CD4-positive, alpha-beta T cell treated with Interleukin-2 at 100 ng/mL for 4 hours (primary cell): ENCODE results near the gene C16orf96.
"Not testable (repeated sequence)": the region's sequence is repeated elsewhere in the genome, so short reads cannot be mapped to it uniquely, and the experiment has no call there.

ENCODE experiments used
- DNase-seq: peaks from one replicate; pipeline ENCODE4 v3.0.0-alpha.2; 2020; ENCODE audit warnings: low spot score

Gene C16orf96

GRCh38 chr16:4566144-4566543, 10.0 kb downstream of the C16orf96 start:
- no peak for DNase-seq

GRCh38 chr16:4570086-4570485, 13.9 kb downstream of the C16orf96 start:
- no peak for DNase-seq

- no peak for DNase-seq
Observed at GRCh38 chr16:4570688-4571321, 14.7 kb downstream of the C16orf96 start.

- no peak for DNase-seq
Observed at GRCh38 chr16:4572715-4573114, 16.6 kb downstream of the C16orf96 start.

DNA sequence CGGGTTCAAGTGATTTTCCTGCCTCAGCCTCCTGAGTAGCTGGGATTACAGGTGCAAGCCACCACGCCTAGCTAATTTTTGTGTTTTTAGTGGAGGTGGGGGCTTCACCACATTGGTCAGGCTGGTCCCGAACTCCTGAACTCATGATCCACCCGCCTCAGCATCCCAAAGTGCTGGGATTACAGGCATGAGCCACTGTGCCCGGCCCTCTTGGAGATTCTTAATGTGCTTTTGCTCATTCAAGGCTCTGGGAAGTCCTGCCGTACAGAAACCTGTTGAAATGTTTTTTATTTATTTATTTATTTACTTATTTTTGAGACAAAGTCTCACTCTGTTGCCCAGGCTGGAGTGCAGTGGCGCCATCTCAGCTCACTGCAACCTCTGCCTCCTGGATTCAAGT, 17.8 kb downstream of the C16orf96 start:
- DNase-seq = not testable (repeated sequence)

DNA sequence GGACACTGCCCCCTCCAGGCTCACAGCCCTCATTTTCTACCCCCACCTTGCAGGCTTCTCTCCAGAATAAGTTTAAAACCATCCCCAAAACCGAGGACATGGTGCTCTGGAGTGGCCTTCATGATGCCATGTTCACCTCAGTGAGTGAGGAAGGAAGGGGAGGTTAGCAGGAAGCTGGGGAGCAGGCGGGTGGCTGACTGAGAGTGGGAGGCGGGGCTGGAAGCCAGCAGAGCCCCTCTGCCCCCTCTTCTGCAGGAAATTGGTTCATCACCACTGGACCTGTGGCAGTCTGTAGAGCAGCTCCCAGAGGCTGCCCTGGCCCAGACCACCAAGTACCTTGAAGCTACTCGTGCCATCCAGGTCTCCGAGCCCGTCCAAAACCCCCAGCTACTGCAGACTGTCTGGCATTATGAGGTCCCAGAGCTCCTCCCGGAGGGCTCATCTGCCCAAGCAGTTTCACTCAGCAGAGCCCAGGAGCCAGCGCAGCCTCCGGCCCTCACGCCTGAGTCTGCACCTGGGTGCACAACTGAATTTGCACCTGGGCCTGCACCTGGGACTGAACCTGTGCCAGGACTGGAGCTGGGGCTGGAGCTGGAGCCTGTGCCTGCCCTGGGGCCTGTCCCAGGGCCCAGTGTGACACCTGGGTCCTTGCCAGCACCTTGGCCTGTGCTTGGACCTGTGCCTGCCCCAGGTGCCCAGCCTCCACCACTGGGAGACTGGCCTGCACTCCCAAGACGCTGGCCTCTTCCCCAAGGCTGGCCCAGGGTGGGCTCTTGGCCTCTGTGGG, 19.0 kb downstream of the C16orf96 start:
- DNase-seq = no peak

GRCh38 chr16:4576008-4576407, 19.9 kb downstream of the C16orf96 start:
- no peak for DNase-seq

DNA sequence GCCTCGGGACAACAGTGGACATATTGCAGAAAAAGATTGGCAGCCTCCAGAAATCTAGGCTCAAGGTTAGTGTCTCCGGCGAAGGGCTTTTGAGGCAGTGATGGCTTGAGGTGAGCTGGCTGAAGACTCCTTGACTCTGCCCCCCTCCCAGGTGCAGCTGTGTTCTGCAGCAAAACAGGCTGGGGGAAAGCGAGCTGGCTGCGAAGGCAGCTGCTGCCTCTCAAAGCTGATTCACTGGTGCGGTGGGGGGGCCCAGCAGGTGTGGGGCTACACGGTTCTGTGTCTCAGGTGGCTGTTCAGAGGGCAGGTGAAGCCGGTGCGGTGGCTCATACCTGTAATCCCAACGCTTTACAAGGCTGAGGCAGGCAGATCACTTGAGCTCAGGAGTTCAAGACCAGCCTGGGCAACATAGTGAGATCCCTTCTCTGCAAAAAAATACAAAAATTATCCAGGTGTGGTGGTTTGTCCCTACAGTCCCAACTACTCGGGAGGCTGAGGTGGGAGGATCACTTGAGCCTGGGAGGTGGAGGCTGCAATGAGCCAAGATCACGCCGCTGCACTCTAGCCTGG, 22.9 kb downstream of the C16orf96 start:
- DNase-seq = no peak

DNA sequence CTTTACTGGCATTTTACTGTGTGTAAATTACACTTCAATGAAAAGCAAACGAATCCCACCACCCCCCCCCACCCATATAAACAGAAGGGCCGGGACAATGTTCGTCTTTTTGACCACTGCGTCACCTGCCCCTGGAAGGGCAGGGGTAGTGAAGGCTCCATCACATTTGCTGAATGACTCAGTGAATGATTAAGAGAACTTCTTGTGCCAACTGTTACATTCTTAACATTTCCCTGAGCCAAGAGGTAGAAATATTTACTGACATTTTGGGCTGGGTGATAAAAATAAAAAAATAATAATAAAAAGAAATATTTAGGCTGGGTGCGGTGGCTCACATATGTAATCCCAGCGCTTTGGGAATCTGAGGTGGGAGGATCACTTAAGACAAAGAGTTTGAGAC, 24.1 kb downstream of the C16orf96 start:
- no peak for DNase-seq

DNA sequence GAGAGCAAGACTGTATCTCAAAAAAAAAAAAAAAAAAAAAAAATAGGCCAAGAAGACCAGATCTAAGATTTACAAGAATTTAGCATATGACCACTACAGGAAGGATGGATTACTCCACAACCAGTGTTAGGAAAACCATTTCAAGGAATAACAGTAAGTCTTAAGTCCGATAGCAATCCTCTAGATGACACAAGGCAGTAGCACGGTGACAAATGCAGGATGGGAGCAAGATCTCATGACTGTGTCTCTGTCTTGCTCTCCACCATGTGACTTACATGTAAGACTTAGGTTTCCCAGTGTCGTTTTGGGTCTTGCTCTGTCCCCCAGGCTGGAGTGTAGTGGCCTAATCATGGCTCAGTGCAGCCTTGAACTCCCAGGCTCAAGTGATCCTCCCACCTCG, 27.8 kb downstream of the C16orf96 start:
- no peak for DNase-seq

- DNase-seq = no peak
Observed at GRCh38 chr16:4586291-4586690, 30.2 kb downstream of the C16orf96 start.

DNA sequence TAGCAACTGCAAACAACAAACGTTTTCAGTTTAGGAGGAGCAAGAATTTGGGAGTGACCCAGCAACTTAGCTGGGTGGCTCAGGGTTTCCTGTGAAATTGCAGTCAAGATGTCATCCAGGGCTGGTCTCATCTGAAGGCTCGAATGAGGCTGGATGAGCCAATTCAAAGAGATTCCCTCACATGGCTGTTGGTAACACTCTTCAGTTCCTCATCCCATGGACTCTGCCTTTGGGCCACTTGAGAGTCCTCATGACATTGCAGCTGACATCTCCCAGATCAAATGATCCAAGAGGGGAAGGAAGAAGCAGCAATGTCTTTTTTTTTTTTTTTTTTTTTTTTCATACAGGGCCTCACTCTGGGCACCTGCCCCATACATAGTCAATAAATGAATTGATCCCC, 32.2 kb downstream of the C16orf96 start:
- DNase-seq = no peak

DNA sequence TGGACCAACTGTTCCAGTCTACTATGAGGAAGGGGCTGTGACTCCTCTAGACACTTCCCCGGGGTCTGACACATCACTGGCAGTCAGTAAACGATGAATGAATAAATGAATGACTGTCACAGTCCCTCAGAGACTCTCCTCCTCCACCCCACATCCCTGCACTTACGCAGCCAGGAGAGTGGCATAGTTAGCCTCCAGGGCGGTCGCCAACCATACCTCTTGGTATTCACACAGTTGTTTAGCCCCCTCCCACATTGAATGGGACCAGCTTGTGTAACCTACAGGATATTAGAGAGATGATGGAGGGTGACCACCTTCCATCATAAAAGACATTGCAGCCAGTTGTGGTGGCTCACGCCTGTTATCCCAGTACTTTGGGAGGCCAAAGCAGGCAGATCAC, 32.8 kb downstream of the C16orf96 start:
- DNase-seq = no peak

DNA sequence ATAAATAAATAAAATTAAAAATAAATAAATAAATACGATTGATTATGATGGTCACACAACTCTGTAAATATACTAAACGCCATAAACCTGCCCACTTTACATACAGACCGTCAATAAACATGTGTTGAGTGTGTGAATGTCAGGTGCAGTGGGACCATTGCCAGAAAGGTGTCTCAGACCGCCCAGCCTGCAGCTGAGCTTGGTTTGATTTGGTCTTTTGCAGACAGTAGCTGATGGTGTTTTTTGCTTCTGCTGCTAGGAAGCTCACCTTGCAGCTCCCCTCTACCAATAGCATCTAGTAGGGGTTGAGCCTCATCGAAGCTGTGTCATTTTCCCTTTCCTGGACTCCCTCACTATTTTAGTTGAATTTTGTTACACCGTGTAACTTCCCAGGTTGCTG, 35.1 kb downstream of the C16orf96 start:
- DNase-seq = no peak

DNA sequence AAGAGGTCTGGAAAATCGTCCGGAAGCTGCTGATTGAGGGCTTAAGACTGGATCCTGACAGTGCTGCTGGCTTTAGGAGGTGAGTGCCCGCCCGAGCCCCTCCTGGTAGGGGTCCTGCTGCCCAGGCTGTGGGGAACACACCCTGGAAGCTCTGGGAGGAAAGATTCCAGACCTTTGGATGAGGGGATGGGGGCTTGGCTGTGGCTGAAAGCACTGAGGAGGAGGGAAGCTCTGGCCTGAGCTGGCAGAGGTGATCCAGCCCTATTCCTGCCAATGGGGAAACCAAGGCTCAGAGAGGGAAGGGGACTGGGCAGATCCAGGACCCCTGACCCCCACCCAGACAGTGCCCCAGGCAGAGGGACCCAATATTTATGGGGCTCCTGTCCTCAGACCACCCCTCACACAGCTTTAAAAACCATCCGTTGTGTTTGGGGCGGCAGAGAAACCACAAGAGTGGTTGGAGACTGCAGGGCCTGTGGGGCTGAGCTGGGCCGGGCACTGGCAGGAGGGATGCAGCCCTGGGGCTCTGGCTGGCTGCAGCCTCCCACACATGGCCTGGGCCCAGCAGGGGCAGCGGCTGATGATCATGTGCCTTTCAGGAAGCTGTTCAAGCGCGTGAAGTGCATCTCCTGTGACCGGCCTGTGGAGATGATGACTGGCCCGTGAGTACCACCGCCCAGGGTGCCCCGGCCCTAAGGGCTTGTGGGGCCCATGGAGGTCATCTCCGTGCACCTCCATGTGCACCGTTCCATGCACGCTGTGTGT, 35.7 kb downstream of the C16orf96 start:
- DNase-seq = no peak

DNA sequence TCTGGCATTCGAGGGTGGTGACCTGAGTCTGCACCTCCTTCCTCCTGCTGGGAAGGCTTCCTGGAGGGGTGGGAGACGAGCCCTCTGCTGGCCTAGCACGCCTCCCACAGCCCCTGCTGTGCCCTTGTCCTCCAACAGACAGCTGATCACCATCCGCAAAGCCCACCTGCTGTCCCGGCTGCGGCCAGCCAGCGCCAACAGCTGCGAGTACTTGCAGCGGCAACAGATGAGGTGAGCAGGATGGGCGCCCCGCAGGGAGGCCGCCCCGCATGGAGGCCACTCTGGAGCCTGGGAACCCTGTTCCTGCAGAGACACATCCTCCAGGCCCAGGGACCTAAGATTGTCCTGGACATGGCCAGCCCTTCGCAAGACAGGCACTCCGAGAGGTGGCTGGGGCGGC, 36.9 kb downstream of the C16orf96 start:
- DNase-seq = no peak

- DNase-seq = no peak
Observed at GRCh38 chr16:4594433-4595410, 38.6 kb downstream of the C16orf96 start.

GRCh38 chr16:4597174-4597573, 41.0 kb downstream of the C16orf96 start:
- no peak for DNase-seq

DNA sequence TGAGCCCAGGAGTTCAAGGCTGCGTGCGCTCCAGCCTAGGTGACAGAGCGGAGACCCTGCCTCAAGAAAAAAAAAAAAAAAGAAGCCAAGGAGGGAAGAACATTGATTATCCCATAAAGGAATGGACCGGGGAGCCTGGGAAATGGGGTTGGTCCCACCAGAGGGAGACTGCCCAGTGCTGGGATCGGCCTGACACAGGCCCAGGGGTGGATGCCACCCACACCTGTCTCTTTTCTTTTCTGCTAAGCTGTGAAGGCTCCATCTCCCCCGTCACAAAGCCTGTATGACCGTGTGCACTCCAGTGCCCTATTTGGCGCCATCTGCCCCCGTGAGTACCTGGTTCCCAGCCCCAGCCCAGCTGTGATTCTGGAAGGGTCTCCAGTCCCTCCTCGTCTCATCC, 42.9 kb downstream of the C16orf96 start:
- no peak for DNase-seq

GRCh38 chr16:4599545-4599944, 43.4 kb downstream of the C16orf96 start:
- DNase-seq = no peak

- no peak for DNase-seq
Observed at GRCh38 chr16:4601036-4601863, 45.1 kb downstream of the C16orf96 start.
